IMR-90 (cell line): ENCODE measurements around the gene CDK1. TPM values are rescaled to one million over a fixed set of nuclear protein-coding genes. Genes with fewer than 3 reads are reported as not detected.

ENCODE experiments used
- ATAC-seq: fragments of 200-7000 bp; cut with Tn5 transposase; 2 replicates; pipeline ENCODE4 v1.9.1; 2020; ENCODE audit warnings: low read depth, mild to moderate bottlenecking, moderate library complexity
- BruUV-seq: library from RNA; stranded (reverse); fragments of 400-500 nt; replicated peaks from 2 replicates; lab custom pipeline; 2021; lab: Mats Ljungman, UMichigan
- CTCF ChIA-PET: fragments of 300-600 bp; formaldehyde crosslinking; extraction: SDS; loops from one replicate; lab custom pipeline; 2021; ENCODE audit warnings: antibody characterized with exemption; lab: Yijun Ruan, JAX
- POLR2A ChIA-PET: fragments of 300-600 bp; sonication (Branson Sonifier 250); formaldehyde crosslinking; loops from one replicate; lab custom pipeline; 2022; ENCODE audit warnings: antibody characterized with exemption; ENCODE audit not compliant: unreplicated experiment; lab: Charles Lee
- DNase-seq: peaks from one replicate; pipeline ENCODE4 v3.0.0; 2013
- H2AFZ ChIP-seq: replicated peaks from 2 replicates; pipeline ENCODE3; 2013; ENCODE audit warnings: low read length, mild to moderate bottlenecking; ENCODE audit not compliant: poor library complexity
- H2AK5ac ChIP-seq: 2 replicates; pipeline ENCODE4 v1.6.1; 2013; ENCODE audit warnings: low read depth, low read length, inconsistent platforms
- H2AK9ac ChIP-seq: replicated peaks from 2 replicates; pipeline ENCODE3; 2013; ENCODE audit warnings: mild to moderate bottlenecking, low read depth, low read length, moderate library complexity; ENCODE audit not compliant: poor library complexity
- H2BK120ac ChIP-seq: 2 replicates; pipeline ENCODE4 v1.6.1; 2013; ENCODE audit warnings: low read depth, low read length, inconsistent platforms
- H2BK15ac ChIP-seq: 3 replicates; pipeline ENCODE4 v1.6.1; 2013; ENCODE audit warnings: low read depth, low read length, inconsistent platforms
- H2BK20ac ChIP-seq: 2 replicates; pipeline ENCODE4 v1.6.1; 2013; ENCODE audit warnings: low read depth, mild to moderate bottlenecking, inconsistent platforms, low read length, moderate library complexity
- H2BK5ac ChIP-seq: 2 replicates; pipeline ENCODE4 v1.6.1; 2013; ENCODE audit warnings: mild to moderate bottlenecking, low read depth, low read length, inconsistent platforms; ENCODE audit not compliant: poor library complexity, severe bottlenecking
- H3K14ac ChIP-seq: replicated peaks from 2 replicates; pipeline ENCODE4 v1.6.1; 2013; ENCODE audit warnings: low read depth, low read length, inconsistent platforms
- H3K18ac ChIP-seq: 2 replicates; pipeline ENCODE4 v1.6.1; 2013; ENCODE audit warnings: low read depth, low read length, control low read depth
- H3K23ac ChIP-seq: 2 replicates; pipeline ENCODE4 v1.6.1; 2013; ENCODE audit warnings: low read depth, low read length, inconsistent platforms
- H3K27ac ChIP-seq: 2 replicates; pipeline ENCODE4 v1.5.1; 2013; ENCODE audit warnings: mild to moderate bottlenecking, control low read depth, low read length; ENCODE audit not compliant: insufficient read depth
- H3K27me3 ChIP-seq: 2 replicates; pipeline ENCODE4 v1.6.1; 2013; ENCODE audit warnings: low read length; ENCODE audit not compliant: control insufficient read depth, insufficient read depth
- H3K36me3 ChIP-seq: 2 replicates; pipeline ENCODE4 v1.6.1; 2013; ENCODE audit warnings: low read length, mixed read lengths; ENCODE audit not compliant: control insufficient read depth, insufficient read depth
- H3K4ac ChIP-seq: 2 replicates; pipeline ENCODE4 v1.6.1; 2013; ENCODE audit warnings: low read depth, low read length, inconsistent platforms
- H3K4me1 ChIP-seq: 2 replicates; pipeline ENCODE4 v1.6.1; 2013; ENCODE audit warnings: low read length, mixed read lengths; ENCODE audit not compliant: control insufficient read depth, insufficient read depth
- H3K4me2 ChIP-seq: 2 replicates; pipeline ENCODE4 v1.6.1; 2013; ENCODE audit warnings: low read depth, mild to moderate bottlenecking, control low read depth, low read length, moderate library complexity
- H3K4me3 ChIP-seq: 2 replicates; pipeline ENCODE4 v1.5.1; 2013; ENCODE audit warnings: low read depth, mild to moderate bottlenecking, control low read depth, low read length, moderate library complexity; ENCODE audit not compliant: insufficient read depth
- H3K56ac ChIP-seq: 2 replicates; pipeline ENCODE4 v1.6.1; 2013; ENCODE audit warnings: low read length, inconsistent platforms; ENCODE audit not compliant: insufficient read depth; ENCODE audit errors: extremely low read depth
- H3K79me1 ChIP-seq, 2 experiments: 2 replicates each; pipeline ENCODE4 v1.6.1; 2013; ENCODE audit warnings: low read length in 2 of 2, inconsistent platforms in 1 of 2, low read depth in 1 of 2
- H3K9ac ChIP-seq: 2 replicates; pipeline ENCODE4 v1.6.1; 2013; ENCODE audit warnings: low read depth, low read length, control low read depth
- H3K9me1 ChIP-seq: 2 replicates; pipeline ENCODE4 v1.6.1; 2013; ENCODE audit warnings: low read length, inconsistent platforms; ENCODE audit not compliant: insufficient read depth
- H3K9me3 ChIP-seq: 2 replicates; pipeline ENCODE4 v1.6.1; 2013; ENCODE audit warnings: low read length; ENCODE audit not compliant: control insufficient read depth, insufficient read depth
- H4K20me1 ChIP-seq: 2 replicates; pipeline ENCODE4 v1.6.1; 2013; ENCODE audit warnings: low read length, inconsistent platforms; ENCODE audit not compliant: insufficient read depth
- H4K5ac ChIP-seq: 2 replicates; pipeline ENCODE4 v1.6.1; 2013; ENCODE audit warnings: mild to moderate bottlenecking, low read depth, low read length, control low read depth
- H4K8ac ChIP-seq, 2 experiments: 2 replicates each; pipeline ENCODE4 v1.6.1; 2013; ENCODE audit warnings: low read depth in 2 of 2, low read length in 2 of 2, control low read depth in 1 of 2, inconsistent platforms in 1 of 2
- H4K91ac ChIP-seq: 2 replicates; pipeline ENCODE4 v1.6.1; 2013; ENCODE audit warnings: low read depth, low read length, inconsistent platforms; ENCODE audit not compliant: insufficient read depth
- BHLHE40 ChIP-seq: fragments of 150-350 bp; IDR thresholded peaks from 2 replicates; pipeline ENCODE4 v1.6.1; 2016; ENCODE audit warnings: mild to moderate bottlenecking, low read depth, low read length
- CHD1 ChIP-seq: IDR thresholded peaks from 2 replicates; pipeline ENCODE4 v1.6.1; 2012; ENCODE audit warnings: low read depth, low read length, improper control_type of control experiment
- FOS ChIP-seq: fragments of 150-350 bp; IDR thresholded peaks from 2 replicates; pipeline ENCODE4 v1.6.1; 2016; ENCODE audit warnings: low read depth, low read length
- MAFK ChIP-seq: IDR thresholded peaks from 2 replicates; pipeline ENCODE4 v1.6.1; 2012; ENCODE audit warnings: low read depth, low read length, improper control_type of control experiment
- MAZ ChIP-seq: IDR thresholded peaks from 2 replicates; pipeline ENCODE4 v1.6.1; 2012; ENCODE audit warnings: low read depth, mild to moderate bottlenecking, low read length, improper control_type of control experiment, moderate library complexity, borderline replicate concordance
- MXI1 ChIP-seq: IDR thresholded peaks from 2 replicates; pipeline ENCODE4 v1.6.1; 2012; ENCODE audit warnings: low read depth, mild to moderate bottlenecking, low read length, moderate library complexity, borderline replicate concordance
- NFE2L2 ChIP-seq: fragments of 150-350 bp; IDR thresholded peaks from 2 replicates; pipeline ENCODE4 v1.6.1; 2016; ENCODE audit warnings: low read depth, mild to moderate bottlenecking, low read length
- POLR2A ChIP-seq: IDR thresholded peaks from 2 replicates; pipeline ENCODE4 v1.6.1; 2012; ENCODE audit warnings: mild to moderate bottlenecking, low read depth, low read length
- RAD21 ChIP-seq: IDR thresholded peaks from 2 replicates; pipeline ENCODE4 v1.6.1; 2012; ENCODE audit warnings: low read length, improper control_type of control experiment
- RCOR1 ChIP-seq: IDR thresholded peaks from 2 replicates; pipeline ENCODE4 v1.6.1; 2012; ENCODE audit warnings: mild to moderate bottlenecking, low read length, improper control_type of control experiment; ENCODE audit not compliant: insufficient replicate concordance
- RFX5 ChIP-seq: IDR thresholded peaks from 2 replicates; pipeline ENCODE4 v1.8.0; 2012; ENCODE audit warnings: low read depth, mild to moderate bottlenecking, low read length, moderate library complexity
- SMC3 ChIP-seq: fragments of 150-350 bp; IDR thresholded peaks from 2 replicates; pipeline ENCODE4 v1.6.1; 2016; ENCODE audit warnings: low read depth, mild to moderate bottlenecking, antibody characterized with exemption, low read length, moderate library complexity
- WGBS, 2 experiments: methylation state at CpG; one replicate each; pipeline versions ENCODE4 v1.1.5 to v1.1.7; 2013; ENCODE audit warnings: missing lambda C conversion rate in 2 of 2; ENCODE audit not compliant: insufficient read length in 1 of 2; ENCODE audit errors: extremely low coverage in 2 of 2; 5-methylcytosine and 5-hydroxymethylcytosine counted together
- dilution Hi-C: fragments of 300-500 bp; cut with HindIII; formaldehyde crosslinking; loops from one replicate; pipeline ENCODE4 v1.14.3; 2018; ENCODE audit warnings: low sequenced_read_pairs; ENCODE audit not compliant: unreplicated experiment
- in situ Hi-C: fragments of 300-500 bp; cut with MboI; formaldehyde crosslinking; loops from 3 replicates; pipeline ENCODE4 v1.14.3; 2019; ENCODE audit warnings: low sequenced_read_pairs, inconsistent platforms, mixed read lengths
- intact Hi-C: fragments of 100-400 bp; cut with micrococcal nuclease; formaldehyde crosslinking; loops from 2 replicates; pipeline ENCODE4 v1.10.0; 2022
- polyA plus RNA-seq, 3 experiments: library from polyadenylated mRNA; depleted of rRNA; stranded (reverse); fragments of >200 nt; gene quantifications; 2 replicates each; pipeline ENCODE4 v1.2.3, GENCODE V29; 2012; ENCODE audit warnings: low replicate concordance in 1 of 3
- total RNA-seq: library from RNA; depleted of rRNA; stranded (reverse); fragments of >200 nt; gene quantifications from 2 replicates; pipeline ENCODE4 v1.2.3, GENCODE V29; 2012
- TF ChIP-seq, protein P1 (sequence below): fragments of 150-350 bp; IDR thresholded peaks from 2 replicates; pipeline ENCODE4 v1.6.1; 2017; ENCODE audit warnings: mild to moderate bottlenecking, antibody characterized with exemption, low read length, low read depth
- TF ChIP-seq, protein P2 (sequence below): conservative IDR thresholded peaks from 2 replicates; pipeline ENCODE4 v1.5.1; 2012; ENCODE audit warnings: mild to moderate bottlenecking, low read depth, low read length, improper control_type of control experiment
- TF ChIP-seq, protein P3 (sequence below): fragments of 150-350 bp; IDR thresholded peaks from 2 replicates; pipeline ENCODE4 v1.6.1; 2016; ENCODE audit warnings: low read depth, mild to moderate bottlenecking, low read length, moderate library complexity, borderline replicate concordance

Gene CDK1
- total and polyA plus RNA-seq, 2 of the 4 experiments (the other 2 are of a cell fraction) = 21.9 to 28.1 TPM

DNA sequence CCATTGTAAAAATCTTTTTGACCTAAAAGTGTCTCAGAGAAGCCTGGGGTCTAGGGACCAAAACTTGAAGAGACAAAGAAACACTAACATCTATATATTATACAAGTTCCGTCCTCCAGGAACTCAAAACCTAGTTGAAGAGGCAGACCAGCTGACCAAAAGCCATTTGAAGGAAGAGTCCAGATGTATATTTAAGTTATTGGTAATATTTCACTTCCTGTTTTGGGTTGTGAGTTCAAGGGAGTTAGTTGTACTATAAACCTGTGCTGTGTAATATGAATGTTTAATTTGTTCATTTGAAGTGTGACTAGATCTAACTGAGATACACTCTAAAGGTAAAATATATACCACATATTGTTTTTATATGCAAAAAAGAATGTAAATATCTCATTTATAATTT is 45.0 kb downstream of the CDK1 start:
- no peak overlapping the region for H3K23ac ChIP-seq
- H3K18ac ChIP-seq = no peak overlapping the region
- POLR2A ChIA-PET = no interaction called here
- dilution Hi-C loops (no loop called here), in situ Hi-C loops (loop anchor here (25.0 kb wide), 2 partner anchors 1214 to 1414 kb away; no protein-coding TSS in a partner anchor), intact Hi-C loops (loop anchor here (5.0 kb wide), 1 partner anchor 119 kb away; the partner anchor contains the start of gene RHOBTB1)
- WGBS, 2 experiments = no CpG with 5 or more reads among the region's 1 CpG
- no peak overlapping the region for H3K56ac ChIP-seq
- peaks cover 15% of the 10 kb centered on the region for H3K4me1 ChIP-seq
- ATAC-seq = no peak
- TF ChIP-seq RFX5 = no peak
- no peak for TF ChIP-seq BHLHE40
- no peak for TF ChIP-seq NFE2L2
- no peak for TF ChIP-seq CHD1
- TF ChIP-seq FOS = no peak
- TF ChIP-seq, protein P1, sequence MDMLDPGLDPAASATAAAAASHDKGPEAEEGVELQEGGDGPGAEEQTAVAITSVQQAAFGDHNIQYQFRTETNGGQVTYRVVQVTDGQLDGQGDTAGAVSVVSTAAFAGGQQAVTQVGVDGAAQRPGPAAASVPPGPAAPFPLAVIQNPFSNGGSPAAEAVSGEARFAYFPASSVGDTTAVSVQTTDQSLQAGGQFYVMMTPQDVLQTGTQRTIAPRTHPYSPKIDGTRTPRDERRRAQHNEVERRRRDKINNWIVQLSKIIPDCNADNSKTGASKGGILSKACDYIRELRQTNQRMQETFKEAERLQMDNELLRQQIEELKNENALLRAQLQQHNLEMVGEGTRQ = no peak
- no peak for TF ChIP-seq RCOR1
- TF ChIP-seq, protein P2, sequence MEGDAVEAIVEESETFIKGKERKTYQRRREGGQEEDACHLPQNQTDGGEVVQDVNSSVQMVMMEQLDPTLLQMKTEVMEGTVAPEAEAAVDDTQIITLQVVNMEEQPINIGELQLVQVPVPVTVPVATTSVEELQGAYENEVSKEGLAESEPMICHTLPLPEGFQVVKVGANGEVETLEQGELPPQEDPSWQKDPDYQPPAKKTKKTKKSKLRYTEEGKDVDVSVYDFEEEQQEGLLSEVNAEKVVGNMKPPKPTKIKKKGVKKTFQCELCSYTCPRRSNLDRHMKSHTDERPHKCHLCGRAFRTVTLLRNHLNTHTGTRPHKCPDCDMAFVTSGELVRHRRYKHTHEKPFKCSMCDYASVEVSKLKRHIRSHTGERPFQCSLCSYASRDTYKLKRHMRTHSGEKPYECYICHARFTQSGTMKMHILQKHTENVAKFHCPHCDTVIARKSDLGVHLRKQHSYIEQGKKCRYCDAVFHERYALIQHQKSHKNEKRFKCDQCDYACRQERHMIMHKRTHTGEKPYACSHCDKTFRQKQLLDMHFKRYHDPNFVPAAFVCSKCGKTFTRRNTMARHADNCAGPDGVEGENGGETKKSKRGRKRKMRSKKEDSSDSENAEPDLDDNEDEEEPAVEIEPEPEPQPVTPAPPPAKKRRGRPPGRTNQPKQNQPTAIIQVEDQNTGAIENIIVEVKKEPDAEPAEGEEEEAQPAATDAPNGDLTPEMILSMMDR = no peak
- TF ChIP-seq MXI1 = no peak
- TF ChIP-seq RAD21 = no peak
- no peak for TF ChIP-seq SMC3
- no peak for TF ChIP-seq MAZ
- no peak for TF ChIP-seq POLR2A
- TF ChIP-seq MAFK = no peak
- TF ChIP-seq, protein P3, sequence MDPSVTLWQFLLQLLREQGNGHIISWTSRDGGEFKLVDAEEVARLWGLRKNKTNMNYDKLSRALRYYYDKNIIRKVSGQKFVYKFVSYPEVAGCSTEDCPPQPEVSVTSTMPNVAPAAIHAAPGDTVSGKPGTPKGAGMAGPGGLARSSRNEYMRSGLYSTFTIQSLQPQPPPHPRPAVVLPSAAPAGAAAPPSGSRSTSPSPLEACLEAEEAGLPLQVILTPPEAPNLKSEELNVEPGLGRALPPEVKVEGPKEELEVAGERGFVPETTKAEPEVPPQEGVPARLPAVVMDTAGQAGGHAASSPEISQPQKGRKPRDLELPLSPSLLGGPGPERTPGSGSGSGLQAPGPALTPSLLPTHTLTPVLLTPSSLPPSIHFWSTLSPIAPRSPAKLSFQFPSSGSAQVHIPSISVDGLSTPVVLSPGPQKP = no peak
- H4K20me1 ChIP-seq = peaks cover 3% of the 10 kb centered on the region; the same call in 1 of the 2 replicates
- H4K5ac ChIP-seq = no peak overlapping the region
- CTCF ChIA-PET = no interaction called here
- H2BK15ac ChIP-seq = no peak overlapping the region; the same call in 2 of the 3 replicates
- no peak overlapping the region for H2AFZ ChIP-seq
- no peak overlapping the region for H3K14ac ChIP-seq
- no peak overlapping the region for H4K8ac ChIP-seq
- H3K4me2 ChIP-seq = no peak overlapping the region
- H2BK5ac ChIP-seq = no peak overlapping the region
- no peak overlapping the region for H3K4ac ChIP-seq
- H2AK5ac ChIP-seq = no peak overlapping the region
- H3K36me3 ChIP-seq = no peaks in the 10 kb centered on the region
- no peak for DNase-seq
- no peaks in the 10 kb centered on the region for H3K79me1 ChIP-seq
- no TSS peak for BruUV-seq
- no peaks in the 10 kb centered on the region for H3K9me3 ChIP-seq
- H4K91ac ChIP-seq = no peak overlapping the region
- no peak overlapping the region for H3K4me3 ChIP-seq
- H2AK9ac ChIP-seq = no peak overlapping the region
- no peak overlapping the region; the same call in 1 of the 2 replicates for H2BK20ac ChIP-seq
- H3K27me3 ChIP-seq = no peaks in the 10 kb centered on the region
- no peak overlapping the region for H3K9ac ChIP-seq
- peak overlapping the region; percentile 15; the same call in 1 of the 2 replicates for H2BK120ac ChIP-seq
- H3K27ac ChIP-seq = no peak overlapping the region
- H3K9me1 ChIP-seq = peaks cover 13% of the 10 kb centered on the region
